Peyer's patch (tissue), 4 donors: ENCODE data around the gene PDIA2.

ENCODE experiments used
- CTCF ChIP-seq, 6 experiments: fragments of 450-650 bp in 4 of 6; fragments of 200-600 bp in 2 of 6; sonication (generic) in 1 of 6; IDR thresholded peaks; one replicate each; pipeline ENCODE4 v1.5.1; 2017 to 2019; ENCODE audit warnings: antibody characterized with exemption in 6 of 6, mild to moderate bottlenecking in 3 of 6, moderate library complexity in 1 of 6
- POLR2A ChIP-seq, 2 donors: fragments of 450-650 bp; IDR thresholded peaks; one replicate each; pipeline ENCODE4 v1.5.1; 2017; ENCODE audit warnings: antibody characterized with exemption in 2 of 2, mild to moderate bottlenecking in 2 of 2, moderate library complexity in 2 of 2

- TF ChIP-seq CTCF (IDR thresholded peaks at IDR 0.05) (no peak), POLR2A (IDR thresholded peaks at IDR 0.05) (no peak)
These were observed 27.8 kb upstream of the PDIA2 start for GRCh38 chr16:255183-255582.
